SK-N-SH (cell line): ENCODE results near the gene HEXA. TPM values are rescaled to one million over a fixed set of nuclear protein-coding genes. Genes with fewer than 3 reads are reported as not detected.

Experiments used
- CTCF ChIA-PET: fragments of 300-600, 350-600 bp; formaldehyde crosslinking; extraction: SDS; loops from one replicate; lab custom pipeline; 2021; lab: Yijun Ruan, JAX
- POLR2A ChIA-PET: fragments of 350-600 bp; sonication (Branson Sonifier 250); formaldehyde crosslinking; extraction: SDS; loops from one replicate; lab custom pipeline; 2020; ENCODE audit warnings: antibody characterized with exemption, inconsistent platforms; lab: Yijun Ruan, JAX
- DNase-seq: peaks from one replicate; pipeline ENCODE4 v3.0.0; 2012
- H2AFZ ChIP-seq: fragments of 200-600 bp; sonication (generic); 2 replicates; pipeline ENCODE4 v1.8.1; 2016; ENCODE audit warnings: antibody characterized with exemption, mild to moderate bottlenecking, low read depth
- H3F3A ChIP-seq: fragments of 200-600 bp; sonication (generic); replicated peaks from 2 replicates; pipeline ENCODE3; 2016; ENCODE audit warnings: antibody characterized with exemption, mild to moderate bottlenecking; ENCODE audit not compliant: insufficient read depth
- H3K27ac ChIP-seq, 2 experiments: fragments of 200-500 bp in 1 of 2; fragments of 200-600 bp in 1 of 2; sonication (Bioruptor generic) in 1 of 2; sonication (generic), shearing (Covaris generic) in 1 of 2; 2 replicates each; pipeline versions ENCODE4 v1.5.1 to v1.6.1; 2014 to 2016; ENCODE audit warnings: low read depth in 2 of 2, inconsistent platforms in 1 of 2, low read length in 1 of 2, mild to moderate bottlenecking in 1 of 2, mixed read lengths in 1 of 2
- H3K27me3 ChIP-seq: fragments of 200-600 bp; sonication (generic), shearing (Covaris generic); 2 replicates; pipeline ENCODE4 v1.6.1; 2016; ENCODE audit warnings: mixed run types; ENCODE audit not compliant: insufficient read depth
- H3K36me3 ChIP-seq, 2 experiments: fragments of 200-500 bp in 1 of 2; fragments of 200-600 bp in 1 of 2; sonication (Bioruptor generic) in 1 of 2; sonication (generic) in 1 of 2; replicated peaks in 1 of 2; 2 replicates each; pipeline versions ENCODE3 to v1.5.1; 2014 to 2016; ENCODE audit warnings: low read length in 1 of 2, mild to moderate bottlenecking in 1 of 2; ENCODE audit not compliant: insufficient read depth in 2 of 2, control insufficient read depth in 1 of 2
- H3K4me1 ChIP-seq, 2 experiments: fragments of 200-500 bp in 1 of 2; fragments of 200-600 bp in 1 of 2; sonication (Bioruptor generic) in 1 of 2; sonication (generic), shearing (Covaris generic) in 1 of 2; 2 replicates each; pipeline versions ENCODE4 v1.5.1 to v1.6.1; 2014 to 2016; ENCODE audit warnings: low read depth in 1 of 2, low read length in 1 of 2, mixed run types in 1 of 2; ENCODE audit not compliant: insufficient read depth in 2 of 2, control insufficient read depth in 1 of 2
- H3K4me2 ChIP-seq: fragments of 200-600 bp; sonication (generic), shearing (Covaris generic); 2 replicates; pipeline ENCODE4 v1.6.1; 2017; ENCODE audit warnings: mixed run types
- H3K4me3 ChIP-seq, 2 experiments: fragments of 200-500 bp in 1 of 2; fragments of 200-600 bp in 1 of 2; sonication (Bioruptor generic) in 1 of 2; sonication (generic), shearing (Covaris generic) in 1 of 2; 2 replicates each; pipeline versions ENCODE4 v1.5.1 to v1.8.1; 2014 to 2016; ENCODE audit warnings: low read depth in 2 of 2, inconsistent platforms in 1 of 2, low read length in 1 of 2, mild to moderate bottlenecking in 1 of 2, mixed read lengths in 1 of 2, moderate library complexity in 1 of 2
- H3K79me2 ChIP-seq: fragments of 200-600 bp; sonication (generic); 2 replicates; pipeline ENCODE4 v1.8.1; 2017; ENCODE audit warnings: mild to moderate bottlenecking; ENCODE audit not compliant: insufficient read depth
- H3K9ac ChIP-seq: fragments of 200-600 bp; sonication (generic); 2 replicates; pipeline ENCODE4 v1.6.1; 2017; ENCODE audit warnings: mixed run types
- H3K9me2 ChIP-seq: fragments of 200-600 bp; sonication (generic); 2 replicates; pipeline ENCODE4 v1.6.1; 2017; ENCODE audit warnings: mixed run types
- H3K9me3 ChIP-seq: fragments of 200-600 bp; sonication (generic); 2 replicates; pipeline ENCODE4 v1.6.1; 2017; ENCODE audit warnings: mixed run types, mild to moderate bottlenecking, moderate library complexity
- H4K20me1 ChIP-seq: fragments of 200-600 bp; sonication (generic); 2 replicates; pipeline ENCODE4 v1.6.1; 2017; ENCODE audit warnings: mild to moderate bottlenecking, mixed run types; ENCODE audit not compliant: insufficient read depth
- FOSL2 ChIP-seq: IDR thresholded peaks from 2 replicates; pipeline ENCODE4 v1.4.0; 2012; ENCODE audit warnings: low read depth, mild to moderate bottlenecking, moderate library complexity, borderline replicate concordance
- NFIC ChIP-seq: IDR thresholded peaks from 2 replicates; pipeline ENCODE4 v1.4.0; 2012; ENCODE audit warnings: borderline replicate concordance
- POLR2AphosphoS5 ChIP-seq: IDR thresholded peaks from 2 replicates; pipeline ENCODE4 v1.6.1; 2012; ENCODE audit warnings: low read depth, low read length
- RCOR1 ChIP-seq: fragments of 150-350 bp; IDR thresholded peaks from 2 replicates; pipeline ENCODE4 v1.6.1; 2017; ENCODE audit warnings: antibody characterized with exemption, low read length
- SMC3 ChIP-seq: IDR thresholded peaks from 2 replicates; pipeline ENCODE4 v1.6.1; 2012; ENCODE audit warnings: low read depth, low read length, improper control_type of control experiment
- TCF12 ChIP-seq: IDR thresholded peaks from 2 replicates; pipeline ENCODE4 v1.4.0; 2012
- YY1 ChIP-seq: IDR thresholded peaks from 2 replicates; pipeline ENCODE4 v1.4.0; 2012; ENCODE audit warnings: low read depth, mild to moderate bottlenecking
- WGBS: methylation state at CpG from one replicate; pipeline ENCODE4 v1.1.6; 2017; ENCODE audit warnings: low lambda C conversion rate; 5-methylcytosine and 5-hydroxymethylcytosine counted together
- polyA plus RNA-seq, 3 experiments: library from polyadenylated mRNA; depleted of rRNA; stranded (reverse); fragments of >200 nt; gene quantifications; 2 replicates each; pipeline ENCODE4 v1.2.3, GENCODE V29; 2012

Gene HEXA
- polyA plus RNA-seq, 1 of the 3 experiments (the other 2 are of a cell fraction): 251 TPM

DNA sequence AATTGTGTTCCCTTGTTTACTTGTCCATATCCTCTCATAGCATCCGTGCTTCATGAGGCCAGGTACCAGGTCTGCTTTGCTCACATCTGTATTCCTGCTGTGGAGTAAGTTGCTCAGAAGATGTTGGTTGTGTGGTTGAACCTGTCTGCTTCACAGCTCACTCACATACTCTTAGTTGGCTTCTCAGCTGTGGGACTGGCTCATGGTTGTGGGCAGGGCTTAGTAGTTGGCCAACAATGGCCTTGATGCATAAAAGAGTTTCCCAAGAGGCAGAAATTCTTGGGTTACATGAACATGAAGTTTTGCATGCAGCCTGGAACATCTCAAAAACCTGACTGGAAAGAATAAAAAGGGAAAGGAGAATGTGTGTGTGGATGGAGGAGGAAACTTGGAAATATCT is 72.9 kb downstream of the HEXA start:
- CTCF ChIA-PET: no interaction called here
- no peak for DNase-seq
- POLR2A ChIA-PET: no interaction called here
- Histone ChIP-seq H3K4me2 (no peak overlapping the region), H3K27me3 (no peaks in the 10 kb centered on the region; the same call in 1 of the 2 replicates), H3K36me3 (no peaks in the 10 kb centered on the region), H3K79me2 (no peaks in the 10 kb centered on the region), H3K27ac (no peak overlapping the region), H3K9me3 (no peaks in the 10 kb centered on the region), H3K9me2 (no peaks in the 10 kb centered on the region), H3K4me3 (no peak overlapping the region), H3K9ac (no peak overlapping the region), H3F3A (no peaks in the 10 kb centered on the region), H2AFZ (no peak overlapping the region), H4K20me1 (no peaks in the 10 kb centered on the region), H3K4me1 (peaks cover 0 to 7% of the 10 kb centered on the region in 2 experiments; a peak in 1 of 4 replicates)
- TF ChIP-seq YY1: no peak
- TF ChIP-seq RCOR1: no peak
- TF ChIP-seq FOSL2: no peak
- no peak for TF ChIP-seq SMC3
- no peak for TF ChIP-seq POLR2AphosphoS5
- TF ChIP-seq NFIC: no peak
- TF ChIP-seq TCF12: no peak
- WGBS: 23% methylated on average over 1 of the region's 1 CpG

Other genes starting within 250 kb of the HEXA start
- gene GRAMD2A, start 178.2 kb downstream of the HEXA start, polyA plus RNA-seq (2012; rRNA removed): 0.06 and 0.10 TPM in 2 replicates
- 1,453 and 1,539 TPM in 2 replicates for gene PKM, start 144.8 kb downstream of the HEXA start, polyA plus RNA-seq (2012; rRNA removed)
- gene PARP6, start 103.5 kb downstream of the HEXA start, polyA plus RNA-seq (2012; rRNA removed): 57.7 and 76.6 TPM in 2 replicates
- gene CELF6, start 55.9 kb downstream of the HEXA start, polyA plus RNA-seq (2012; rRNA removed): 0.20 and 0.29 TPM in 2 replicates
- gene TMEM202, start 22.3 kb upstream of the HEXA start, polyA plus RNA-seq (2012; rRNA removed): not detected in 2 replicates
- 36.4 and 48.3 TPM in 2 replicates for gene ARIH1, start 98.3 kb upstream of the HEXA start, polyA plus RNA-seq (2012; rRNA removed)